Ishikawa (cell line): Measurements from ENCODE around the gene CD47.

ENCODE experiments used
- CEBPB ChIP-seq: IDR thresholded peaks from 2 replicates; pipeline ENCODE4 v1.6.1; 2012
- CREB1 ChIP-seq: IDR thresholded peaks from 2 replicates; pipeline ENCODE4 v1.6.1; 2012; ENCODE audit warnings: low read depth
- EGR1 ChIP-seq: IDR thresholded peaks from 2 replicates; pipeline ENCODE4 v1.6.1; 2012
- EP300 ChIP-seq: IDR thresholded peaks from 2 replicates; pipeline ENCODE4 v1.6.1; 2012; ENCODE audit warnings: borderline replicate concordance
- FOXM1 ChIP-seq: IDR thresholded peaks from 2 replicates; pipeline ENCODE4 v1.6.1; 2012; ENCODE audit warnings: low read depth, borderline replicate concordance
- MAX ChIP-seq: IDR thresholded peaks from 2 replicates; pipeline ENCODE4 v1.6.1; 2012
- NFIC ChIP-seq: IDR thresholded peaks from 2 replicates; pipeline ENCODE4 v1.6.1; 2012
- RAD21 ChIP-seq: IDR thresholded peaks from 2 replicates; pipeline ENCODE4 v1.6.1; 2012; ENCODE audit warnings: low read depth
- REST ChIP-seq: IDR thresholded peaks from 2 replicates; pipeline ENCODE4 v1.6.1; 2012; ENCODE audit warnings: low read depth, mild to moderate bottlenecking
- TAF1 ChIP-seq: IDR thresholded peaks from 2 replicates; pipeline ENCODE4 v1.6.1; 2012; ENCODE audit warnings: low read depth, mild to moderate bottlenecking
- TCF12 ChIP-seq: IDR thresholded peaks from 2 replicates; pipeline ENCODE4 v1.6.1; 2012; ENCODE audit warnings: low read depth
- TEAD4 ChIP-seq: IDR thresholded peaks from 2 replicates; pipeline ENCODE4 v1.6.1; 2012
- USF1 ChIP-seq: IDR thresholded peaks from 2 replicates; pipeline ENCODE4 v1.6.1; 2012
- YY1 ChIP-seq: IDR thresholded peaks from 2 replicates; pipeline ENCODE4 v1.6.1; 2012; ENCODE audit warnings: low read depth
- ZBTB7A ChIP-seq: IDR thresholded peaks from 2 replicates; pipeline ENCODE4 v1.6.1; 2012; ENCODE audit warnings: low read depth

Gene CD47

GRCh38 chr3:108053483-108053882 is 37.3 kb downstream of the CD47 start:
- TF ChIP-seq YY1 (no peak), CREB1 (no peak), EGR1 (no peak), REST (no peak), TCF12 (no peak), RAD21 (no peak), TEAD4 (no peak), ZBTB7A (no peak), TAF1 (no peak), CEBPB (no peak), MAX (no peak), USF1 (no peak), FOXM1 (no peak), NFIC (no peak)

DNA sequence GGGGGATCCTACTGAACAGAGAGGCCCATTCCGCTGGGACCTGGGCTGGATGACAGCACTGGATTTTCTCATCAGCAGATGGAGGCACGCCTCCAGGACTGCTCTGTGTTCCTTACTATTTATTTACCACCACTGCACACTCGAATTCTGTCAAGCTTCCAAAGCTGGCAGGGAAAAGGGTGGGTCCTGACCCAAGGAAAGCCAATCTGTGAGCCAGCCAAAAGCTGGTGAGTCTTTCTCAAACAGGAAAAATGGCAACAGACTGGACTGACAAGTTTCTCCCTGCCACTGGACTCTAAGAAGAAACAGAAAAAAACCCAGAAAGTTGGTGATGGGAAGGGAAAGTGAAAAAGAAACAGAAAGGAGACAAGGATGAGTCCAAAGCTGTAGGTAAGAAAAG is 37.8 kb downstream of the CD47 start:
- TF ChIP-seq FOXM1 (no peak), CREB1 (no peak), EP300 (no peak), TAF1 (no peak), TCF12 (no peak), ZBTB7A (no peak), MAX (no peak), YY1 (no peak), TEAD4 (no peak), RAD21 (no peak), CEBPB (no peak), NFIC (no peak)

GRCh38 chr3:108051005-108051404 is 39.8 kb downstream of the CD47 start:
- no peak for TF ChIP-seq TEAD4
- TF ChIP-seq ZBTB7A = no peak
- TF ChIP-seq YY1 = no peak
- no peak for TF ChIP-seq CREB1
- no peak for TF ChIP-seq CEBPB
- no peak for TF ChIP-seq FOXM1
- no peak for TF ChIP-seq MAX
- TF ChIP-seq NFIC = no peak
- TF ChIP-seq USF1 = no peak
- TF ChIP-seq RAD21 = no peak
- TF ChIP-seq TAF1 = no peak
- no peak for TF ChIP-seq EGR1
- no peak for TF ChIP-seq EP300
- no peak for TF ChIP-seq REST
- TF ChIP-seq TCF12 = no peak

GRCh38 chr3:108047987-108048386 is 42.8 kb downstream of the CD47 start:
- TF ChIP-seq FOXM1 = no peak
- TF ChIP-seq EP300 = no peak
- no peak for TF ChIP-seq CREB1
- TF ChIP-seq TEAD4 = no peak
- TF ChIP-seq REST = no peak
- TF ChIP-seq EGR1 = no peak
- TF ChIP-seq ZBTB7A = no peak
- no peak for TF ChIP-seq MAX
- TF ChIP-seq USF1 = no peak
- TF ChIP-seq RAD21 = no peak
- TF ChIP-seq CEBPB = no peak
- no peak for TF ChIP-seq TCF12
- TF ChIP-seq YY1 = no peak
- TF ChIP-seq TAF1 = no peak
- TF ChIP-seq NFIC = no peak
